Measurements from ENCODE around the gene CRYGD.
"Not testable (repeated sequence)": the region's sequence is repeated elsewhere in the genome, so short reads cannot be mapped to it uniquely, and the experiment has no call there.

Gene CRYGD

GRCh38 chr2:208146006-208146405 is 21.7 kb upstream of the CRYGD start, which contains the start of gene CRYGB:
TSS of gene CRYGB (minus strand) at chr2:208146158. CDS start at chr2:208146120, 38 bp downstream.
- Histone ChIP-seq H3K9me3 (replicated peaks; ENCODE audit: low read length) (no peaks in the 10 kb centered on the region), H3K9ac (ENCODE audit: low read depth, low read length) (no peak within 1 kb of the TSS), H3K4me3 (ENCODE audit: low read length) (no peak within 1 kb of the TSS), H3K4me1 (ENCODE audit: control insufficient read depth, insufficient read depth, low read length) (no peaks in the 10 kb centered on the region), H3K36me3 (ENCODE audit: insufficient read depth, low read length) (no peaks in the 10 kb centered on the region), H3K27me3 (ENCODE audit: control insufficient read depth, insufficient read depth, low read length) (peaks cover 5% of the 10 kb centered on the region), H3K4me2 (ENCODE audit: low read length) (no peak within 1 kb of the TSS)

- no peaks in the 10 kb centered on the region for H3K9me3 ChIP-seq (replicated peaks; ENCODE audit: low read length)
- peaks cover 5% of the 10 kb centered on the region for H3K27me3 ChIP-seq (ENCODE audit: control insufficient read depth, insufficient read depth, low read length)
- H3K4me1 ChIP-seq (ENCODE audit: control insufficient read depth, insufficient read depth, low read length), result no peaks in the 10 kb centered on the region
- H3K9ac ChIP-seq (ENCODE audit: low read depth, low read length), result no peak overlapping the region
- no peaks in the 10 kb centered on the region for H3K36me3 ChIP-seq (ENCODE audit: insufficient read depth, low read length)
- no peak overlapping the region for H3K4me3 ChIP-seq (ENCODE audit: low read length)
- no peak overlapping the region for H3K4me2 ChIP-seq (ENCODE audit: low read length)
Measured at GRCh38 chr2:208142925-208143799, 18.8 kb upstream of the CRYGD start.

GRCh38 chr2:208142240-208142924 is 18.1 kb upstream of the CRYGD start:
- H3K4me3 ChIP-seq (ENCODE audit: low read length), result no peak overlapping the region
- H3K36me3 ChIP-seq (ENCODE audit: insufficient read depth, low read length), result no peaks in the 10 kb centered on the region
- H3K4me1 ChIP-seq (ENCODE audit: control insufficient read depth, insufficient read depth, low read length), result no peaks in the 10 kb centered on the region
- no peaks in the 10 kb centered on the region for H3K27me3 ChIP-seq (ENCODE audit: control insufficient read depth, insufficient read depth, low read length)
- H3K9ac ChIP-seq (ENCODE audit: low read depth, low read length), result no peak overlapping the region
- H3K9me3 ChIP-seq (replicated peaks; ENCODE audit: low read length), result no peaks in the 10 kb centered on the region
- H3K4me2 ChIP-seq (ENCODE audit: low read length), result no peak overlapping the region

- no peak overlapping the region for H3K9ac ChIP-seq (ENCODE audit: low read depth, low read length)
- no peaks in the 10 kb centered on the region for H3K27me3 ChIP-seq (ENCODE audit: control insufficient read depth, insufficient read depth, low read length)
- no peak overlapping the region for H3K4me3 ChIP-seq (ENCODE audit: low read length)
- H3K36me3 ChIP-seq (ENCODE audit: insufficient read depth, low read length), result no peaks in the 10 kb centered on the region
- H3K4me2 ChIP-seq (ENCODE audit: low read length), result no peak overlapping the region
- no peaks in the 10 kb centered on the region for H3K9me3 ChIP-seq (replicated peaks; ENCODE audit: low read length)
- no peaks in the 10 kb centered on the region for H3K4me1 ChIP-seq (ENCODE audit: control insufficient read depth, insufficient read depth, low read length)
Measured at GRCh38 chr2:208139447-208139846, 15.1 kb upstream of the CRYGD start.

DNA sequence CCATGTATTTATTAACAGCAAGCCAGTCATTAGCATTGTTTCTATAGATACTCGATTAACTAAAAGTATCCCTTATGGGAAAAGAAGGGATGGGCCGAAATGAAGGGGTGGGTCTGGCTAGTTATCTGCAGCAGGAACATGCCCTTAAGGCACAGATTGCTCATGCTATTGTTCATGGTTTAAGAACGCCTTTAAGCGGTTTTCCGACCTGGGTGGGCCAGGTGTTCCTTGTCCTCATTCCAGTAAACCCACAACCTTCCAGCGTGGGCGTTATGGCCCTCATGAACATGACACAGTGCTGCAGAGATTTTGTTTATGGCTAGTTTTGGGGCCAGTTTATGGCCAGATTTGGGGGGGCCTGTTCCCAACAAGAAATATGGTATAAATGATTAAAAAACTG is 14.0 kb upstream of the CRYGD start:
- not testable (repeated sequence) for H3K27me3 ChIP-seq (ENCODE audit: control insufficient read depth, insufficient read depth, low read length); H3K4me3 ChIP-seq (ENCODE audit: low read length); H3K9ac ChIP-seq (ENCODE audit: low read depth, low read length); H3K36me3 ChIP-seq (ENCODE audit: insufficient read depth, low read length); H3K9me3 ChIP-seq (replicated peaks; ENCODE audit: low read length); H3K4me2 ChIP-seq (ENCODE audit: low read length); H3K4me1 ChIP-seq (ENCODE audit: control insufficient read depth, insufficient read depth, low read length)

- H3K27me3 ChIP-seq (ENCODE audit: control insufficient read depth, insufficient read depth, low read length), result no peaks in the 10 kb centered on the region
- H3K4me3 ChIP-seq (ENCODE audit: low read length), result no peak overlapping the region
- no peaks in the 10 kb centered on the region for H3K9me3 ChIP-seq (replicated peaks; ENCODE audit: low read length)
- no peak overlapping the region for H3K4me2 ChIP-seq (ENCODE audit: low read length)
- no peak overlapping the region for H3K9ac ChIP-seq (ENCODE audit: low read depth, low read length)
- no peaks in the 10 kb centered on the region for H3K4me1 ChIP-seq (ENCODE audit: control insufficient read depth, insufficient read depth, low read length)
- H3K36me3 ChIP-seq (ENCODE audit: insufficient read depth, low read length), result no peaks in the 10 kb centered on the region
Measured at GRCh38 chr2:208136716-208137094, 12.4 kb upstream of the CRYGD start.

DNA sequence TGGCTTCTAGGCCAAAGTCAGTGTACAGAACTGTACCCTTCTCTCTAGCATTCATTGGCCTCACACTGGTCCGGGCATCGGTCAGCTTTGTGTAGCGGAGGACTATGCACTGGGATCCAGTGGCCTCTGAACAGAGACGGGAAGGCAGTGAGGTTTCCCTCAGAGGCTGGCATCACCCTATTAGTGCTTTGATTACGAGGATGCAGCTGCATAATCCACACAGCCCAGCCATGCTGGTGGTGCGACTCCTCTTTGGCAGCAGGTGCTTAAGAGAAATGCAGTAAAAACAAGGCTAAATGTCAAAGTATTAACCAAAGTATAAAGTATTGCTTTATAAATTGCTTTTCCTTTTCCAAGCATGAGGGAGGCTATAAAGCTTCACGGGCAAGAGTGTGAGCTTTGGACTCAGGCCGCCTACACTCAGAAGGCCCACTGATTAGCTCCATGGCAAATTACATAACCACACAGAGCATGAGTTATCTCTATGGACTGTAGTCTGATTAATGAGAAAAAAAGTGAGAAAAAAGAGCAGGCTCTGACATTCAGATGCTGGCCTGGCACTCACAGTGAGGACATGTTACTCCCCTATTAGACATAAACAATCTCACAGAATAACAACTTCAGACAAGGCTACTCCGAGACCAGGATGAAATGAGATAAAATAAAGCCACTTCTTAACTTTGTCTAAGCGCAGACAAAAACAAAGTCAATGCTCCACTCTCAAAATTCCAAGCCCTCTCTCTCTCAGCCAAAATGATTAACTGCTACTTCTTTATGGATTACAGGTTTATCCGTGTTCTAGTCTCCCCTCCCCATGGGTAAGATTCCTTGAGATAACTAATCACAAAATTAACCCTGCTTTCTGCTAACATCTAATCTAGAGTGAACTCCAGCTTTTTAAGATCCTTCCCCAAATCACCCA is 11.7 kb upstream of the CRYGD start:
- Histone ChIP-seq H3K36me3 (ENCODE audit: insufficient read depth, low read length) (no peaks in the 10 kb centered on the region), H3K4me2 (ENCODE audit: low read length) (no peak overlapping the region), H3K27me3 (ENCODE audit: control insufficient read depth, insufficient read depth, low read length) (no peaks in the 10 kb centered on the region), H3K9ac (ENCODE audit: low read depth, low read length) (no peak overlapping the region), H3K4me1 (ENCODE audit: control insufficient read depth, insufficient read depth, low read length) (no peaks in the 10 kb centered on the region), H3K4me3 (ENCODE audit: low read length) (no peak overlapping the region), H3K9me3 (replicated peaks; ENCODE audit: low read length) (no peaks in the 10 kb centered on the region)

DNA sequence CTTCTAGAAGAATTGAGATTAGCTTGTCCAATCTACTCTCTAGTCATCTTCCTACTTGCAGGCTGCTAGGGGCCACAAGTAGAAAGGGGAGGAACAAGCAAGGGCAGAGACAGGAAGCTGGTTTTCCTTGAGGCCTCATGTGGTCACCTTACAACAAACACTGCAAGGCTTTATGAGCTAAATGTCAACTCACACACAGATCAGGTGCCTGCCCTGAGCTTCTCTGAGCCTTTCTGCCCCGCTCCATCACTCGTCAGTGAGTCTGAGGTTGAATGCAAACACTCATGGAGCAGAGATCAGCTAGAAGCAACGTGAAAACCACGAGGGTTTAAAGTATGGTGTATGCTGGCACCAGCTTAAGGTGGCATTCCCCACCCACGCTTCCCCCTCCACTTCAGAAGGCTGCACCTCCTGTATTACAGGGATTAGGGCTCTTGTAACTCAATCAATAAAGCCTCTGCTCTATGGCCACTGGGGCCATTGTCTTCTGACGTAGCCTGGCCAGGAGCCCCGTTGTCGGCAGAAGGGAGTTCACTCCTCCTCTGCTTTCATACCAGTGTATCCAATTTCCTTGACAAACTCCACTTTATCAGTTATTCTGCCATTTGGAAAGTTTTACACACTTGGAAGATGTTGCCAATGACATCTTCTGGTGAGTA is 10.7 kb upstream of the CRYGD start:
- no peaks in the 10 kb centered on the region for H3K9me3 ChIP-seq (replicated peaks; ENCODE audit: low read length)
- no peak overlapping the region for H3K4me3 ChIP-seq (ENCODE audit: low read length)

GRCh38 chr2:208130712-208131110 is 6.4 kb upstream of the CRYGD start:
- H3K9me3 ChIP-seq (replicated peaks; ENCODE audit: low read length), result no peaks in the 10 kb centered on the region
- H3K36me3 ChIP-seq (ENCODE audit: insufficient read depth, low read length), result no peaks in the 10 kb centered on the region
- H3K4me2 ChIP-seq (ENCODE audit: low read length), result no peak overlapping the region
- H3K9ac ChIP-seq (ENCODE audit: low read depth, low read length), result no peak overlapping the region
- H3K4me3 ChIP-seq (ENCODE audit: low read length), result no peak overlapping the region
- no peaks in the 10 kb centered on the region for H3K4me1 ChIP-seq (ENCODE audit: control insufficient read depth, insufficient read depth, low read length)
- H3K27me3 ChIP-seq (ENCODE audit: control insufficient read depth, insufficient read depth, low read length), result no peaks in the 10 kb centered on the region

More for the DNA sequence above, 10.7 kb upstream of the CRYGD start:
- Histone ChIP-seq H3K36me3 (ENCODE audit: insufficient read depth, low read length) (no peaks in the 10 kb centered on the region), H3K27me3 (ENCODE audit: control insufficient read depth, insufficient read depth, low read length) (no peaks in the 10 kb centered on the region), H3K4me2 (ENCODE audit: low read length) (no peak overlapping the region), H3K4me1 (ENCODE audit: control insufficient read depth, insufficient read depth, low read length) (no peaks in the 10 kb centered on the region), H3K9ac (ENCODE audit: low read depth, low read length) (no peak overlapping the region)

- no peak within 1 kb of the TSS for H3K4me3 ChIP-seq (ENCODE audit: low read length)
- H3K9ac ChIP-seq (ENCODE audit: low read depth, low read length), result no peak within 1 kb of the TSS
- H3K4me1 ChIP-seq (ENCODE audit: control insufficient read depth, insufficient read depth, low read length), result no peaks in the 10 kb centered on the region
- peaks cover 5% of the 10 kb centered on the region for H3K27me3 ChIP-seq (ENCODE audit: control insufficient read depth, insufficient read depth, low read length)
- no peaks in the 10 kb centered on the region for H3K9me3 ChIP-seq (replicated peaks; ENCODE audit: low read length)
- no peak within 1 kb of the TSS for H3K4me2 ChIP-seq (ENCODE audit: low read length)
- no peaks in the 10 kb centered on the region for H3K36me3 ChIP-seq (ENCODE audit: insufficient read depth, low read length)
Measured at GRCh38 chr2:208129744-208130711, 5.7 kb upstream of the CRYGD start, which contains the start of gene CRYGC. TSS of gene CRYGC (minus strand) at chr2:208129828. CDS start at chr2:208129792, 36 bp downstream.

Data from skeletal muscle satellite cell (primary cell).